ENCODE data around the gene ATP5F1D. TPM values are rescaled to one million over a fixed set of nuclear protein-coding genes. Genes with fewer than 3 reads are reported as not detected.

The ATP5F1D gene
- total and polyA plus RNA-seq, 2 experiments from 2014 or later = 139 to 396 TPM

GRCh38 chr19:1293782-1294604 is 52.4 kb downstream of the ATP5F1D start:
- Histone ChIP-seq H3K4me2 (no peak overlapping the region), H3F3A (replicated peaks; ENCODE audit: low read depth) (0 out of 2 replicates have a peak, but pooled peaks cover 5% of the 10 kb centered on the region), H4K20me1 (replicated peaks; ENCODE audit: insufficient read depth) (no peaks in the 10 kb centered on the region), H3K4me1 (ENCODE audit: insufficient read depth) (no peaks in the 10 kb centered on the region), H3K4me3 (no peak overlapping the region), H3K79me2 (replicated peaks; ENCODE audit: insufficient read depth) (no peaks in the 10 kb centered on the region), H3K27me3 (ENCODE audit: insufficient read depth) (peaks cover 4% of the 10 kb centered on the region; the same call in 1 of the 2 replicates), H2AFZ (no peak overlapping the region), H3K9me2 (ENCODE audit: insufficient read depth) (no peaks in the 10 kb centered on the region), H3K27ac (ENCODE audit: low read depth) (no peak overlapping the region), H3K36me3 (ENCODE audit: insufficient read depth) (no peaks in the 10 kb centered on the region)
- Mint-ChIP-seq H3K27ac (no peak overlapping the region), H3K4me3 (0 out of 3 replicates have a peak overlapping the region, but pooled peaks have one; percentile 70), H3K36me3 (ENCODE audit: low read depth) (no peaks in the 10 kb centered on the region), H3K27me3 (ENCODE audit: insufficient read depth, low read depth, poor library complexity) (peaks cover 7% of the 10 kb centered on the region), H3K4me1 (peaks cover 2% of the 10 kb centered on the region; the same call in 1 of the 3 replicates), H3K9me3 (no peaks in the 10 kb centered on the region)
- TF ChIP-seq ETS1 (IDR thresholded peaks at IDR 0.05) (no peak), ZNF462 (CRISPR knock-in tag; IDR thresholded peaks at IDR 0.05) (no peak)
- DNase-seq (ENCODE audit: low spot score) (no peak), ATAC-seq (no peak)

Other genes starting within 250 kb of the ATP5F1D start
- 0.23 and 2.8 TPM in 2 replicates for gene GRIN3B, start 241.3 kb upstream of the ATP5F1D start, total RNA-seq (2014; rRNA removed; shearing (Covaris generic))
- 0.11 and 0.28 TPM in 2 replicates for gene GRIN3B, start 241.3 kb upstream of the ATP5F1D start, polyA plus RNA-seq (2016; fragmentation: Nextera tagmentation; extraction: Ambion mirVana)
- gene TMEM259, start 220.6 kb upstream of the ATP5F1D start, total RNA-seq (2014; rRNA removed; shearing (Covaris generic)) = 144 and 196 TPM in 2 replicates
- gene TMEM259, start 220.6 kb upstream of the ATP5F1D start, polyA plus RNA-seq (2016; fragmentation: Nextera tagmentation; extraction: Ambion mirVana) = 82.8 and 84.5 TPM in 2 replicates
- gene RNU6-2, start 220.2 kb upstream of the ATP5F1D start, total RNA-seq (2014; rRNA removed; shearing (Covaris generic)) = not detected in 2 replicates
- gene RNU6-2, start 220.2 kb upstream of the ATP5F1D start, polyA plus RNA-seq (2016; fragmentation: Nextera tagmentation; extraction: Ambion mirVana) = not detected in 2 replicates
- gene CNN2, start 215.1 kb upstream of the ATP5F1D start, total RNA-seq (2014; rRNA removed; shearing (Covaris generic)) = 392 and 426 TPM in 2 replicates
- gene CNN2, start 215.1 kb upstream of the ATP5F1D start, polyA plus RNA-seq (2016; fragmentation: Nextera tagmentation; extraction: Ambion mirVana) = 314 and 330 TPM in 2 replicates
- 18.1 and 22.2 TPM in 2 replicates for gene ABCA7, start 201.6 kb upstream of the ATP5F1D start, total RNA-seq (2014; rRNA removed; shearing (Covaris generic))
- gene ABCA7, start 201.6 kb upstream of the ATP5F1D start, polyA plus RNA-seq (2016; fragmentation: Nextera tagmentation; extraction: Ambion mirVana) = 27.4 and 30.3 TPM in 2 replicates
- gene ARHGAP45, start 174.6 kb upstream of the ATP5F1D start, total RNA-seq (2014; rRNA removed; shearing (Covaris generic)) = 56.0 and 71.8 TPM in 2 replicates
- 24.7 and 28.3 TPM in 2 replicates for gene ARHGAP45, start 174.6 kb upstream of the ATP5F1D start, polyA plus RNA-seq (2016; fragmentation: Nextera tagmentation; extraction: Ambion mirVana)
- gene POLR2E, start 146.4 kb upstream of the ATP5F1D start, total RNA-seq (2014; rRNA removed; shearing (Covaris generic)) = 257 and 303 TPM in 2 replicates
- gene POLR2E, start 146.4 kb upstream of the ATP5F1D start, polyA plus RNA-seq (2016; fragmentation: Nextera tagmentation; extraction: Ambion mirVana) = 254 and 286 TPM in 2 replicates
- 284 and 351 TPM in 2 replicates for gene GPX4, start 137.8 kb upstream of the ATP5F1D start, total RNA-seq (2014; rRNA removed; shearing (Covaris generic))
- 543 and 573 TPM in 2 replicates for gene GPX4, start 137.8 kb upstream of the ATP5F1D start, polyA plus RNA-seq (2016; fragmentation: Nextera tagmentation; extraction: Ambion mirVana)
- gene SBNO2, start 67.5 kb upstream of the ATP5F1D start, total RNA-seq (2014; rRNA removed; shearing (Covaris generic)) = 28.0 and 35.4 TPM in 2 replicates
- gene SBNO2, start 67.5 kb upstream of the ATP5F1D start, polyA plus RNA-seq (2016; fragmentation: Nextera tagmentation; extraction: Ambion mirVana) = 6.3 and 6.9 TPM in 2 replicates
- gene STK11, start 36.0 kb upstream of the ATP5F1D start, total RNA-seq (2014; rRNA removed; shearing (Covaris generic)) = 84.4 and 96.5 TPM in 2 replicates
- gene STK11, start 36.0 kb upstream of the ATP5F1D start, polyA plus RNA-seq (2016; fragmentation: Nextera tagmentation; extraction: Ambion mirVana) = 19.4 and 23.7 TPM in 2 replicates
- gene CBARP, start 3.7 kb upstream of the ATP5F1D start, total RNA-seq (2014; rRNA removed; shearing (Covaris generic)) = 10.8 and 14.1 TPM in 2 replicates
- gene CBARP, start 3.7 kb upstream of the ATP5F1D start, polyA plus RNA-seq (2016; fragmentation: Nextera tagmentation; extraction: Ambion mirVana) = 2.0 TPM in 2 replicates
- 84.5 and 113 TPM in 2 replicates for gene MIDN, start 6.8 kb downstream of the ATP5F1D start, total RNA-seq (2014; rRNA removed; shearing (Covaris generic))
- 28.6 and 33.3 TPM in 2 replicates for gene MIDN, start 6.8 kb downstream of the ATP5F1D start, polyA plus RNA-seq (2016; fragmentation: Nextera tagmentation; extraction: Ambion mirVana)
- gene CIRBP, start 27.6 kb downstream of the ATP5F1D start, total RNA-seq (2014; rRNA removed; shearing (Covaris generic)) = 152 and 202 TPM in 2 replicates
- gene CIRBP, start 27.6 kb downstream of the ATP5F1D start, polyA plus RNA-seq (2016; fragmentation: Nextera tagmentation; extraction: Ambion mirVana) = 153 and 160 TPM in 2 replicates
- 39.2 and 60.4 TPM in 2 replicates for gene FAM174C, start 33.8 kb downstream of the ATP5F1D start, total RNA-seq (2014; rRNA removed; shearing (Covaris generic))
- 62.3 and 68.0 TPM in 2 replicates for gene FAM174C, start 33.8 kb downstream of the ATP5F1D start, polyA plus RNA-seq (2016; fragmentation: Nextera tagmentation; extraction: Ambion mirVana)
- 8.2 and 10.3 TPM in 2 replicates for gene EFNA2, start 44.1 kb downstream of the ATP5F1D start, total RNA-seq (2014; rRNA removed; shearing (Covaris generic))
- 2.7 and 4.8 TPM in 2 replicates for gene EFNA2, start 44.1 kb downstream of the ATP5F1D start, polyA plus RNA-seq (2016; fragmentation: Nextera tagmentation; extraction: Ambion mirVana)
- gene NDUFS7, start 142.2 kb downstream of the ATP5F1D start, total RNA-seq (2014; rRNA removed; shearing (Covaris generic)) = 128 and 132 TPM in 2 replicates
- gene NDUFS7, start 142.2 kb downstream of the ATP5F1D start, polyA plus RNA-seq (2016; fragmentation: Nextera tagmentation; extraction: Ambion mirVana) = 201 and 203 TPM in 2 replicates
- gene GAMT, start 159.8 kb downstream of the ATP5F1D start, total RNA-seq (2014; rRNA removed; shearing (Covaris generic)) = 21.5 and 27.3 TPM in 2 replicates
- gene GAMT, start 159.8 kb downstream of the ATP5F1D start, polyA plus RNA-seq (2016; fragmentation: Nextera tagmentation; extraction: Ambion mirVana) = 33.6 and 36.9 TPM in 2 replicates
- gene DAZAP1, start 165.8 kb downstream of the ATP5F1D start, total RNA-seq (2014; rRNA removed; shearing (Covaris generic)) = 180 and 194 TPM in 2 replicates
- gene DAZAP1, start 165.8 kb downstream of the ATP5F1D start, polyA plus RNA-seq (2016; fragmentation: Nextera tagmentation; extraction: Ambion mirVana) = 44.1 and 48.1 TPM in 2 replicates
- gene RPS15, start 196.6 kb downstream of the ATP5F1D start, total RNA-seq (2014; rRNA removed; shearing (Covaris generic)) = 2,953 and 3,723 TPM in 2 replicates
- 3,861 and 4,267 TPM in 2 replicates for gene RPS15, start 196.6 kb downstream of the ATP5F1D start, polyA plus RNA-seq (2016; fragmentation: Nextera tagmentation; extraction: Ambion mirVana)
- gene APC2, start 208.4 kb downstream of the ATP5F1D start, total RNA-seq (2014; rRNA removed; shearing (Covaris generic)) = 14.3 and 18.3 TPM in 2 replicates
- gene APC2, start 208.4 kb downstream of the ATP5F1D start, polyA plus RNA-seq (2016; fragmentation: Nextera tagmentation; extraction: Ambion mirVana) = 1.4 TPM in 2 replicates
- gene C19orf25, start 237.5 kb downstream of the ATP5F1D start, total RNA-seq (2014; rRNA removed; shearing (Covaris generic)) = 61.1 and 64.9 TPM in 2 replicates
- 43.5 and 50.1 TPM in 2 replicates for gene C19orf25, start 237.5 kb downstream of the ATP5F1D start, polyA plus RNA-seq (2016; fragmentation: Nextera tagmentation; extraction: Ambion mirVana)
- 5.9 and 15.1 TPM in 2 replicates for gene PCSK4, start 248.6 kb downstream of the ATP5F1D start, total RNA-seq (2014; rRNA removed; shearing (Covaris generic))
- 3.8 and 5.6 TPM in 2 replicates for gene PCSK4, start 248.6 kb downstream of the ATP5F1D start, polyA plus RNA-seq (2016; fragmentation: Nextera tagmentation; extraction: Ambion mirVana)
- 14.3 and 15.2 TPM in 2 replicates for gene REEP6, start 249.4 kb downstream of the ATP5F1D start, total RNA-seq (2014; rRNA removed; shearing (Covaris generic))
- 20.0 and 23.4 TPM in 2 replicates for gene REEP6, start 249.4 kb downstream of the ATP5F1D start, polyA plus RNA-seq (2016; fragmentation: Nextera tagmentation; extraction: Ambion mirVana)

Measured in GM23338 (cell line).